HEK293 (cell line): Measurements from ENCODE around the gene HSDL2.

Source experiments
- CTCF ChIA-PET: fragments of 350-600 bp; formaldehyde crosslinking; extraction: SDS; loops from one replicate; lab custom pipeline; 2021; ENCODE audit warnings: antibody characterized with exemption; lab: Yijun Ruan, JAX
- POLR2A ChIA-PET: fragments of 300-600 bp; formaldehyde crosslinking; extraction: SDS; loops from one replicate; lab custom pipeline; 2020; ENCODE audit warnings: antibody characterized with exemption, inconsistent platforms; lab: Yijun Ruan, JAX
- H3K27ac ChIP-seq: fragments of 200-500 bp; sonication (Bioruptor generic); 2 replicates; pipeline ENCODE4 v1.5.1; 2014; ENCODE audit warnings: low read depth, low read length, control low read depth, inconsistent platforms; ENCODE audit errors: extremely low read depth
- H3K36me3 ChIP-seq, 2 experiments: fragments of 200-500 bp in 1 of 2; sonication (Bioruptor generic) in 1 of 2; 1 replicate in 1 of 2; 2 replicates in 1 of 2; pipeline ENCODE4 v1.5.1; 2014 to 2017; ENCODE audit warnings: inconsistent platforms in 2 of 2, low read length in 2 of 2; ENCODE audit not compliant: control insufficient read depth in 2 of 2, insufficient read depth in 1 of 2
- H3K4me1 ChIP-seq: fragments of 200-500 bp; sonication (Bioruptor generic); 2 replicates; pipeline ENCODE4 v1.5.1; 2014; ENCODE audit warnings: mild to moderate bottlenecking, low read length, inconsistent platforms; ENCODE audit not compliant: control insufficient read depth, insufficient read depth
- H3K4me3 ChIP-seq: 2 replicates; pipeline ENCODE4 v1.5.1; 2011; ENCODE audit warnings: low read depth, mild to moderate bottlenecking, control low read depth, low read length, moderate library complexity
- H3K9me3 ChIP-seq: fragments of 200-500 bp; sonication (Bioruptor generic); 2 replicates; pipeline ENCODE4 v1.5.1; 2014; ENCODE audit warnings: low read depth, low read length, inconsistent platforms; ENCODE audit not compliant: control insufficient read depth, insufficient read depth
- GLIS1 ChIP-seq: fragments of 450-650 bp; formaldehyde crosslinking; IDR thresholded peaks from 2 replicates; pipeline ENCODE4 v1.5.1; 2016; ENCODE audit warnings: missing biosample characterization, missing genetic modification characterization
- HOXD13 ChIP-seq: sonication (generic); formaldehyde crosslinking; IDR thresholded peaks from 2 replicates; pipeline ENCODE4 v1.8.0; 2022; ENCODE audit warnings: missing genetic modification reagents, borderline replicate concordance
- MZF1 ChIP-seq: fragments of 450-650 bp; formaldehyde crosslinking; IDR thresholded peaks from 2 replicates; pipeline ENCODE4 v1.5.1; 2017; ENCODE audit warnings: missing biosample characterization, missing genetic modification characterization, borderline replicate concordance
- SCRT2 ChIP-seq: fragments of 450-650 bp; formaldehyde crosslinking; IDR thresholded peaks from 2 replicates; pipeline ENCODE4 v1.5.1; 2016; ENCODE audit warnings: missing biosample characterization, missing genetic modification characterization
- TCF7L2 ChIP-seq: IDR thresholded peaks from 2 replicates; pipeline ENCODE4 v1.6.1; 2011; ENCODE audit warnings: low read depth, mild to moderate bottlenecking, inconsistent platforms, low read length, moderate library complexity, borderline replicate concordance
- TRIM28 ChIP-seq: IDR thresholded peaks from 2 replicates; pipeline ENCODE4 v1.6.1; 2011; ENCODE audit warnings: low read length, control low read depth, borderline replicate concordance
- ZBTB17 ChIP-seq: fragments of 450-650 bp; formaldehyde crosslinking; IDR thresholded peaks from 2 replicates; pipeline ENCODE4 v1.5.1; 2016; ENCODE audit warnings: missing biosample characterization, missing genetic modification characterization
- ZBTB26 ChIP-seq: fragments of 450-650 bp; formaldehyde crosslinking; optimal IDR thresholded peaks from 2 replicates; pipeline ENCODE3; 2016; ENCODE audit warnings: missing biosample characterization, mild to moderate bottlenecking, missing genetic modification characterization
- ZNF140 ChIP-seq: fragments of 450-650 bp; formaldehyde crosslinking; IDR thresholded peaks from 2 replicates; pipeline ENCODE4 v1.5.1; 2016; ENCODE audit warnings: missing biosample characterization, missing genetic modification characterization
- ZNF148 ChIP-seq: fragments of 450-650 bp; formaldehyde crosslinking; IDR thresholded peaks from 2 replicates; pipeline ENCODE4 v1.5.0; 2017; ENCODE audit warnings: missing biosample characterization, missing genetic modification characterization, borderline replicate concordance
- ZNF19 ChIP-seq: fragments of 450-650 bp; formaldehyde crosslinking; IDR thresholded peaks from 2 replicates; pipeline ENCODE4; 2016; ENCODE audit warnings: missing biosample characterization, missing genetic modification characterization, low read depth
- ZNF302 ChIP-seq: fragments of 450-650 bp; formaldehyde crosslinking; IDR thresholded peaks from 2 replicates; pipeline ENCODE4 v1.5.1; 2016; ENCODE audit warnings: missing biosample characterization, missing genetic modification characterization, low read depth
- ZNF335 ChIP-seq: fragments of 450-650 bp; formaldehyde crosslinking; conservative IDR thresholded peaks from 2 replicates; pipeline ENCODE4 v1.5.1; 2016; ENCODE audit warnings: missing biosample characterization, missing genetic modification characterization
- ZNF391 ChIP-seq: fragments of 450-650 bp; formaldehyde crosslinking; IDR thresholded peaks from 2 replicates; pipeline ENCODE4 v1.5.1; 2016; ENCODE audit warnings: low read depth, missing biosample characterization, missing genetic modification characterization, borderline replicate concordance
- ZNF398 ChIP-seq: fragments of 450-650 bp; formaldehyde crosslinking; IDR thresholded peaks from 2 replicates; pipeline ENCODE4 v1.5.1; 2017; ENCODE audit warnings: missing biosample characterization, missing genetic modification characterization
- ZNF449 ChIP-seq: fragments of 450-650 bp; formaldehyde crosslinking; IDR thresholded peaks from 2 replicates; pipeline ENCODE4 v1.5.1; 2017; ENCODE audit warnings: missing biosample characterization, mild to moderate bottlenecking, missing genetic modification characterization, moderate library complexity
- ZNF501 ChIP-seq: fragments of 450-650 bp; formaldehyde crosslinking; IDR thresholded peaks from 2 replicates; pipeline ENCODE4 v1.5.1; 2016; ENCODE audit warnings: missing biosample characterization, missing genetic modification characterization
- ZNF510 ChIP-seq: fragments of 450-650 bp; formaldehyde crosslinking; IDR thresholded peaks from 2 replicates; pipeline ENCODE4 v1.5.1; 2018; ENCODE audit warnings: mild to moderate bottlenecking, missing genetic modification characterization, missing biosample characterization; ENCODE audit not compliant: insufficient replicate concordance
- ZNF548 ChIP-seq: fragments of 450-650 bp; formaldehyde crosslinking; IDR thresholded peaks from 2 replicates; pipeline ENCODE4 v1.5.1; 2016; ENCODE audit warnings: missing biosample characterization, missing genetic modification characterization
- ZNF623 ChIP-seq: fragments of 450-650 bp; formaldehyde crosslinking; IDR thresholded peaks from 2 replicates; pipeline ENCODE4 v1.5.1; 2016; ENCODE audit warnings: missing biosample characterization, missing genetic modification characterization
- ZNF645 ChIP-seq: fragments of 450-650 bp; formaldehyde crosslinking; IDR thresholded peaks from 2 replicates; pipeline ENCODE4; 2016; ENCODE audit warnings: missing biosample characterization, missing genetic modification characterization
- ZNF776 ChIP-seq: fragments of 450-650 bp; formaldehyde crosslinking; IDR thresholded peaks from 2 replicates; pipeline ENCODE4 v1.5.0; 2017; ENCODE audit warnings: missing biosample characterization, missing genetic modification characterization, borderline replicate concordance
- ZNF792 ChIP-seq: fragments of 450-650 bp; formaldehyde crosslinking; IDR thresholded peaks from 2 replicates; pipeline ENCODE4 v1.5.1; 2016; ENCODE audit warnings: missing biosample characterization, missing genetic modification characterization
- ZSCAN18 ChIP-seq: fragments of 450-650 bp; formaldehyde crosslinking; IDR thresholded peaks from 2 replicates; pipeline ENCODE4 v1.5.1; 2016; ENCODE audit warnings: missing biosample characterization, missing genetic modification characterization
- ZSCAN30 ChIP-seq: fragments of 450-650 bp; IDR thresholded peaks from 2 replicates; pipeline ENCODE4 v1.5.1; 2018; ENCODE audit warnings: missing biosample characterization, mild to moderate bottlenecking, missing genetic modification characterization, moderate library complexity
- ZSCAN4 ChIP-seq: fragments of 450-650 bp; formaldehyde crosslinking; IDR thresholded peaks from 2 replicates; pipeline ENCODE4 v1.5.1; 2017; ENCODE audit warnings: missing biosample characterization, missing genetic modification characterization
- ZXDB ChIP-seq: fragments of 450-650 bp; formaldehyde crosslinking; IDR thresholded peaks from 2 replicates; pipeline ENCODE4 v1.5.1; 2016; ENCODE audit warnings: missing biosample characterization, missing genetic modification characterization

Gene HSDL2

GRCh38 chr9:112489039-112489546, 109.2 kb downstream of the HSDL2 start:
- CTCF ChIA-PET, result interaction anchor here (0.6 to 0.9 kb wide), 2 partner anchors 12 to 31 kb away, joined by 3 read pairs; no protein-coding TSS in a partner anchor
- no peak overlapping the region; the same call in none of the 2 replicates for H3K4me3 ChIP-seq
- peaks cover 11% of the 10 kb centered on the region; the same call in 1 of the 2 replicates for H3K4me1 ChIP-seq
- POLR2A ChIA-PET, result interaction anchor here (1.0 to 2.2 kb wide), 3 partner anchors 109 to 295 kb away, joined by 3 to 17 read pairs (median 3); partner anchors contain the start of genes HSDL2 and INIP
- H3K9me3 ChIP-seq, result no peaks in the 10 kb centered on the region
- H3K27ac ChIP-seq, result 0 out of 2 replicates have a peak overlapping the region, but pooled peaks have one; percentile 10
- H3K36me3 ChIP-seq, result peaks cover 0 to 15% of the 10 kb centered on the region in 2 experiments; a peak in 1 of 3 replicates
- no peak for TF ChIP-seq ZNF398 (tag by site-specific recombination)
- no peak for TF ChIP-seq MZF1 (tag by site-specific recombination)
- TF ChIP-seq ZNF302 (tag by site-specific recombination), result no peak
- TF ChIP-seq ZXDB (tag by site-specific recombination), result peak; percentile 74
- TF ChIP-seq ZNF548, result no peak
- TF ChIP-seq ZBTB26 (tag by site-specific recombination), result no peak
- no peak for TF ChIP-seq ZNF391 (tag by site-specific recombination)
- TF ChIP-seq TCF7L2, result peak; percentile 62; the same call in 1 of the 2 replicates
- TF ChIP-seq ZNF140 (tag by site-specific recombination), result no peak
- no peak for TF ChIP-seq SCRT2
- TF ChIP-seq ZNF776 (tag by site-specific recombination), result no peak
- TF ChIP-seq ZNF792 (tag by site-specific recombination), result no peak
- peak; percentile 84 for TF ChIP-seq ZBTB17 (tag by site-specific recombination)
- no peak for TF ChIP-seq ZNF19 (tag by site-specific recombination)
- no peak for TF ChIP-seq ZSCAN18 (tag by site-specific recombination)
- TF ChIP-seq ZNF623 (tag by site-specific recombination), result no peak
- TF ChIP-seq ZNF148 (tag by site-specific recombination), result no peak
- no peak for TF ChIP-seq ZNF501 (tag by site-specific recombination)
- TF ChIP-seq ZNF645 (tag by site-specific recombination), result no peak
- no peak for TF ChIP-seq ZNF449 (tag by site-specific recombination)
- TF ChIP-seq ZSCAN4 (tag by site-specific recombination), result no peak
- TF ChIP-seq ZNF510 (tag by site-specific recombination), result no peak
- 0 out of 2 replicates have a peak, but pooled peaks have one; percentile 49 for TF ChIP-seq ZNF335 (tag by site-specific recombination)
- no peak for TF ChIP-seq HOXD13 (CRISPR knock-in tag)
- no peak for TF ChIP-seq GLIS1
- peak; percentile 89 for TF ChIP-seq TRIM28
- no peak for TF ChIP-seq ZSCAN30 (tag by site-specific recombination)
